HepG2 (cell line): ENCODE results near the gene LOXL4. TPM values are rescaled to one million over a fixed set of nuclear protein-coding genes. Genes with fewer than 3 reads are reported as not detected.

Experiments
- ATAC-seq: fragments of 200-7000 bp; cut with Tn5 transposase; 3 replicates; pipeline ENCODE4 v1.9.1; 2020; ENCODE audit warnings: mild to moderate bottlenecking, moderate library complexity
- BruUV-seq: library from RNA; stranded (reverse); fragments of 400-500 nt; replicated peaks from 2 replicates; lab custom pipeline; 2021; lab: Mats Ljungman, UMichigan
- CTCF ChIA-PET: fragments of 300-600 bp; formaldehyde crosslinking; extraction: SDS; loops from one replicate; lab custom pipeline; 2021; ENCODE audit warnings: low total read pairs, inconsistent platforms, low intra/inter-chr PET ratio; lab: Yijun Ruan, JAX
- POLR2A ChIA-PET: fragments of 350-600 bp; sonication (Branson Sonifier 250); formaldehyde crosslinking; loops from one replicate; lab custom pipeline; 2020; ENCODE audit warnings: antibody characterized with exemption, inconsistent platforms; lab: Yijun Ruan, JAX
- DNase-seq: peaks from one replicate; pipeline ENCODE4 v3.0.0-alpha.2; 2015; ENCODE audit warnings: low spot score
- FAIRE-seq: peaks from 3 replicates; lab custom pipeline; 2011; peaks lifted over from hg19 to GRCh38; lab: Jason Lieb, UNC
- H2AFZ ChIP-seq: one replicate; pipeline ENCODE4 v1.6.1; 2011; ENCODE audit warnings: low read length, inconsistent platforms
- H3K27ac ChIP-seq: fragments of 300-600 bp; 3 replicates; pipeline ENCODE4 v1.8.0; 2011; ENCODE audit warnings: mixed run types, mild to moderate bottlenecking, mixed read lengths, low read length, inconsistent platforms; ENCODE audit not compliant: insufficient read depth; ENCODE audit errors: extremely low read length
- H3K27me3 ChIP-seq, 2 experiments: fragments of 200-600 bp in 1 of 2; 2 replicates in 1 of 2; 3 replicates in 1 of 2; pipeline versions ENCODE4 v1.6.0 to v1.8.0; 2011; ENCODE audit warnings: low read length in 2 of 2, mild to moderate bottlenecking in 2 of 2, moderate library complexity in 2 of 2, inconsistent platforms in 1 of 2; ENCODE audit not compliant: insufficient read depth in 2 of 2, control insufficient read depth in 1 of 2
- H3K36me3 ChIP-seq, 2 experiments: fragments of 200-600 bp in 1 of 2; replicated peaks in 1 of 2; 2 replicates in 1 of 2; 3 replicates in 1 of 2; pipeline versions ENCODE4 v1.5.1 to v1.8.0; 2011; ENCODE audit warnings: low read length in 2 of 2, inconsistent platforms in 1 of 2; ENCODE audit not compliant: insufficient read depth in 2 of 2, control insufficient read depth in 1 of 2
- H3K4me1 ChIP-seq: 2 replicates; pipeline ENCODE4 v1.5.1; 2012; ENCODE audit warnings: low read length, inconsistent platforms; ENCODE audit not compliant: insufficient read depth
- H3K4me2 ChIP-seq: 2 replicates; pipeline ENCODE4 v1.6.0; 2011; ENCODE audit warnings: low read depth, low read length, inconsistent platforms
- H3K4me3 ChIP-seq, 3 experiments: fragments of 200-600 bp in 1 of 3; sonication (generic), shearing (Covaris generic) in 1 of 3; replicated peaks in 1 of 3; 2 replicates each; pipeline ENCODE4 v1.5.1; 2011 to 2016; ENCODE audit warnings: low read length in 3 of 3, inconsistent platforms in 2 of 3, low read depth in 2 of 3, mild to moderate bottlenecking in 2 of 3, control low read depth in 1 of 3, mixed read lengths in 1 of 3; ENCODE audit not compliant: insufficient read depth in 1 of 3
- H3K79me2 ChIP-seq: one replicate; pipeline ENCODE4 v1.6.1; 2011; ENCODE audit warnings: low read length, inconsistent platforms; ENCODE audit not compliant: insufficient read depth
- H3K9ac ChIP-seq: 2 replicates; pipeline ENCODE4 v1.6.0; 2011; ENCODE audit warnings: mild to moderate bottlenecking, low read depth, low read length, inconsistent platforms; ENCODE audit not compliant: insufficient read depth
- H3K9me3 ChIP-seq: 2 replicates; pipeline ENCODE4 v1.5.1; 2012; ENCODE audit warnings: mild to moderate bottlenecking, low read length
- H4K20me1 ChIP-seq: 2 replicates; pipeline ENCODE4 v1.6.0; 2011; ENCODE audit warnings: inconsistent platforms, mild to moderate bottlenecking, low read length, moderate library complexity; ENCODE audit not compliant: insufficient read depth
- ATAD3A ChIP-seq: sonication (generic); formaldehyde crosslinking; IDR thresholded peaks from 2 replicates; pipeline ENCODE4 v1.4.0; 2020; ENCODE audit warnings: missing genetic modification reagents
- CBX5 ChIP-seq: sonication (generic); formaldehyde crosslinking; IDR thresholded peaks from 2 replicates; pipeline ENCODE4 v1.4.0; 2020; ENCODE audit warnings: missing genetic modification reagents, borderline replicate concordance
- PCBP2 ChIP-seq: fragments of 200-400 bp; formaldehyde crosslinking; optimal IDR thresholded peaks from 2 replicates; pipeline ENCODE3; 2018; ENCODE audit warnings: low read length, low read depth; ENCODE audit not compliant: poor library complexity, severe bottlenecking
- SMC3 ChIP-seq: IDR thresholded peaks from 2 replicates; pipeline ENCODE4 v1.6.1; 2011; ENCODE audit warnings: low read length, improper control_type of control experiment
- SOX6 ChIP-seq, 2 experiments: fragments of 450-650 bp in 1 of 2; sonication (generic) in 1 of 2; formaldehyde crosslinking in 1 of 2; IDR thresholded peaks; 2 replicates each; pipeline versions ENCODE4 v1.4.0 to v1.6.1; 2017 to 2020; ENCODE audit warnings: antibody characterized with exemption in 1 of 2, mild to moderate bottlenecking in 1 of 2, missing genetic modification reagents in 1 of 2
- ZNF562 ChIP-seq: sonication (generic); formaldehyde crosslinking; IDR thresholded peaks from 2 replicates; pipeline ENCODE4 v1.8.0; 2022; ENCODE audit warnings: missing genetic modification reagents, borderline replicate concordance
- ZNF781 ChIP-seq: sonication (generic); formaldehyde crosslinking; IDR thresholded peaks from 2 replicates; pipeline ENCODE4 v1.5.1; 2020; ENCODE audit warnings: borderline replicate concordance, mild to moderate bottlenecking, missing genetic modification reagents; ENCODE audit errors: not compliant biosample characterization
- WGBS: methylation state at CpG from one replicate; pipeline ENCODE4 v1.1.6; 2017; ENCODE audit warnings: low lambda C conversion rate; 5-methylcytosine and 5-hydroxymethylcytosine counted together
- in situ Hi-C: cut with HindIII; loops from 2 replicates; pipeline ENCODE4 v1.10.0; 2017; ENCODE audit warnings: low pct_unique_long_range_greater_than_20kb; ENCODE audit not compliant: extremely low pct_ligation_motif_present
- intact Hi-C: fragments of 100-400 bp; cut with micrococcal nuclease; formaldehyde crosslinking; loops from one replicate; pipeline ENCODE4 v1.10.0; 2022; ENCODE audit not compliant: unreplicated experiment
- polyA plus RNA-seq, 8 experiments: library from polyadenylated mRNA; depleted of rRNA in 3 of 8; stranded (reverse) in 7 of 8; unstranded in 1 of 8; fragments of >200 nt; fragmentation: Illumina TruSeq in 4 of 8; extraction: Trizol in 4 of 8; gene quantifications; 2 replicates each; pipeline versions ENCODE4 v1.2.1 to v1.2.3, GENCODE V29; 2011 to 2016; ENCODE audit warnings: low read depth in 4 of 8, missing spikeins in 1 of 8, mixed read lengths in 1 of 8; ENCODE audit not compliant: insufficient read depth in 1 of 8
- total RNA-seq, 5 experiments: library from RNA; depleted of rRNA; stranded (reverse); fragments of >200 nt; fragmentation: Illumina TruSeq; extraction: Trizol; gene quantifications; 2 replicates each; pipeline ENCODE4 v1.2.3, GENCODE V29; 2016; ENCODE audit warnings: low read depth in 1 of 5
- TF ChIP-seq, protein P1 (sequence below): sonication (generic); formaldehyde crosslinking; IDR thresholded peaks from 2 replicates; pipeline ENCODE4 v1.4.0; 2020; ENCODE audit warnings: mild to moderate bottlenecking, missing genetic modification reagents, borderline replicate concordance
- TF ChIP-seq, protein P2 (sequence below): sonication (generic); formaldehyde crosslinking; IDR thresholded peaks from 2 replicates; pipeline ENCODE4 v1.9.0; 2021; ENCODE audit warnings: missing genetic modification reagents, borderline replicate concordance
- TF ChIP-seq, protein P3 (sequence below): IDR thresholded peaks from 2 replicates; pipeline ENCODE4 v1.6.1; 2016; ENCODE audit warnings: low read depth, missing genetic modification reagents, missing compliant biosample characterization

Gene LOXL4
- total and polyA plus RNA-seq, 2 of the 13 experiments (the other 11 are each of a cell fraction or from before 2014, with no cell fraction given): 8.8 to 21.1 TPM

DNA sequence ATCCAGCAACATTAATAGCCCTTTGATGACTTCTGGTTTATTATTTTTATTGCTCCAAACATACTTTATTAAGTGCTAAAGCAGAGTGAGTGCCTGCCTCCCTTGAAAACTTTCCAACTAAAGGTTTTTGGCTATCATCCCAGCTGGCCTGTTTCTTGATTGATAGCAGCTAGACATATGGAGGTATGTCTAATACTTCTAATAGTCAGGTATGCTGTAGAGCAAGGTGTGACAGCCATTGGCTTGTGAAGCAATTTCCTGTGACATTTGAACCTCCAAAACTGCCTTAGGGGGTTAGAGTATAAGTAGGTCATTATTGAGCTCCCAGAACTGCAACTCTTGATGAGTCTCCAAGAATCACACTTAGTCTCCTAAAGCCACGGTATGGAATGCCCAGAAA, 55.8 kb downstream of the LOXL4 start:
- 100% methylated on average over 1 of the region's 1 CpG for WGBS
- no peak overlapping the region for H3K9ac ChIP-seq
- intact Hi-C loops: no loop called here
- H3K4me1 ChIP-seq: no peaks in the 10 kb centered on the region
- no peaks in the 10 kb centered on the region for H3K27me3 ChIP-seq
- H3K27ac ChIP-seq: no peak overlapping the region
- BruUV-seq: no TSS peak
- ChIA-PET CTCF (no interaction called here), POLR2A (no interaction called here)
- FAIRE-seq: no peak
- in situ Hi-C loops: no loop called here
- DNase-seq: no peak
- H3K36me3 ChIP-seq: peaks cover 3 to 5% of the 10 kb centered on the region in 2 experiments; a peak in 3 of 5 replicates
- TF ChIP-seq CBX5 (CRISPR knock-in tag) (no peak), PCBP2 (no peak), ZNF562 (no peak), ZNF781 (CRISPR knock-in tag) (no peak), ATAD3A (CRISPR knock-in tag) (no peak), SMC3 (no peak)
- H2AFZ ChIP-seq: no peak overlapping the region
- H3K9me3 ChIP-seq: no peaks in the 10 kb centered on the region
- no peak overlapping the region for H3K4me3 ChIP-seq
- no peak for ATAC-seq
- no peaks in the 10 kb centered on the region for H3K79me2 ChIP-seq
- no peaks in the 10 kb centered on the region for H4K20me1 ChIP-seq
- no peak overlapping the region for H3K4me2 ChIP-seq

DNA sequence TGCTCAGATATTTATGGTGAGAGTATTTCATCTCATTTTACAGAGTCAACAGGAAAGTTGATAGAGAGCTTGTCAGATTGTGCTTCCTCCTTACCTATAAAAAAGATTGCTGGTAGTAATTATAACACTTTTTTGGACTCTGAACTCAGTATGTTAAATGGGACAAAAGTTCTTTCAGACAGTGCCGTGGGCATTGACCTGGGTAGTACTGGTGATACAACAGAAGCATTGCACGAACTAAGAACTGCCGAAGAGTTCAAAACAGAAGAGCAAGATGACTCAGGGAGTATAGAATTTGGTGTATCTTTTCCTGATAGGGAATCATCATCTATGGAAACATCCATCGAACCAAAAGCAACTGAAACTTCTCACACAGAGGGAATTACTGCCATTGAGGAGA, 58.6 kb downstream of the LOXL4 start:
- Histone ChIP-seq H3K36me3 (peaks cover 3 to 5% of the 10 kb centered on the region in 2 experiments; a peak in 3 of 5 replicates), H3K9ac (no peak overlapping the region), H3K27me3 (no peaks in the 10 kb centered on the region), H3K9me3 (no peaks in the 10 kb centered on the region), H3K4me2 (no peak overlapping the region), H4K20me1 (no peaks in the 10 kb centered on the region), H2AFZ (no peak overlapping the region), H3K4me1 (no peaks in the 10 kb centered on the region), H3K79me2 (no peaks in the 10 kb centered on the region), H3K4me3 (no peak overlapping the region), H3K27ac (no peak overlapping the region)
- POLR2A ChIA-PET: no interaction called here
- intact Hi-C loops: no loop called here
- DNase-seq (no peak), ATAC-seq (no peak), FAIRE-seq (no peak)
- in situ Hi-C loops: no loop called here
- BruUV-seq: no TSS peak
- CTCF ChIA-PET: no interaction called here
- WGBS: 97% methylated on average over 4 of the region's 4 CpGs
- TF ChIP-seq, protein P1, sequence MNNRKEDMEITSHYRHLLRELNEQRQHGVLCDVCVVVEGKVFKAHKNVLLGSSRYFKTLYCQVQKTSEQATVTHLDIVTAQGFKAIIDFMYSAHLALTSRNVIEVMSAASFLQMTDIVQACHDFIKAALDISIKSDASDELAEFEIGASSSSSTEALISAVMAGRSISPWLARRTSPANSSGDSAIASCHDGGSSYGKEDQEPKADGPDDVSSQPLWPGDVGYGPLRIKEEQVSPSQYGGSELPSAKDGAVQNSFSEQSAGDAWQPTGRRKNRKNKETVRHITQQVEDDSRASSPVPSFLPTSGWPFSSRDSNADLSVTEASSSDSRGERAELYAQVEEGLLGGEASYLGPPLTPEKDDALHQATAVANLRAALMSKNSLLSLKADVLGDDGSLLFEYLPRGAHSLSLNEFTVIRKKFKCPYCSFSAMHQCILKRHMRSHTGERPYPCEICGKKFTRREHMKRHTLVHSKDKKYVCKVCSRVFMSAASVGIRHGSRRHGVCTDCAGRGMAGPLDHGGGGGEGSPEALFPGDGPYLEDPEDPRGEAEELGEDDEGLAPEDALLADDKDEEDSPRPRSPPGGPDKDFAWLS (CRISPR knock-in tag): no peak
- TF ChIP-seq, protein P2, sequence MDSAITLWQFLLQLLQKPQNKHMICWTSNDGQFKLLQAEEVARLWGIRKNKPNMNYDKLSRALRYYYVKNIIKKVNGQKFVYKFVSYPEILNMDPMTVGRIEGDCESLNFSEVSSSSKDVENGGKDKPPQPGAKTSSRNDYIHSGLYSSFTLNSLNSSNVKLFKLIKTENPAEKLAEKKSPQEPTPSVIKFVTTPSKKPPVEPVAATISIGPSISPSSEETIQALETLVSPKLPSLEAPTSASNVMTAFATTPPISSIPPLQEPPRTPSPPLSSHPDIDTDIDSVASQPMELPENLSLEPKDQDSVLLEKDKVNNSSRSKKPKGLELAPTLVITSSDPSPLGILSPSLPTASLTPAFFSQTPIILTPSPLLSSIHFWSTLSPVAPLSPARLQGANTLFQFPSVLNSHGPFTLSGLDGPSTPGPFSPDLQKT: no peak
- TF ChIP-seq, protein P3, sequence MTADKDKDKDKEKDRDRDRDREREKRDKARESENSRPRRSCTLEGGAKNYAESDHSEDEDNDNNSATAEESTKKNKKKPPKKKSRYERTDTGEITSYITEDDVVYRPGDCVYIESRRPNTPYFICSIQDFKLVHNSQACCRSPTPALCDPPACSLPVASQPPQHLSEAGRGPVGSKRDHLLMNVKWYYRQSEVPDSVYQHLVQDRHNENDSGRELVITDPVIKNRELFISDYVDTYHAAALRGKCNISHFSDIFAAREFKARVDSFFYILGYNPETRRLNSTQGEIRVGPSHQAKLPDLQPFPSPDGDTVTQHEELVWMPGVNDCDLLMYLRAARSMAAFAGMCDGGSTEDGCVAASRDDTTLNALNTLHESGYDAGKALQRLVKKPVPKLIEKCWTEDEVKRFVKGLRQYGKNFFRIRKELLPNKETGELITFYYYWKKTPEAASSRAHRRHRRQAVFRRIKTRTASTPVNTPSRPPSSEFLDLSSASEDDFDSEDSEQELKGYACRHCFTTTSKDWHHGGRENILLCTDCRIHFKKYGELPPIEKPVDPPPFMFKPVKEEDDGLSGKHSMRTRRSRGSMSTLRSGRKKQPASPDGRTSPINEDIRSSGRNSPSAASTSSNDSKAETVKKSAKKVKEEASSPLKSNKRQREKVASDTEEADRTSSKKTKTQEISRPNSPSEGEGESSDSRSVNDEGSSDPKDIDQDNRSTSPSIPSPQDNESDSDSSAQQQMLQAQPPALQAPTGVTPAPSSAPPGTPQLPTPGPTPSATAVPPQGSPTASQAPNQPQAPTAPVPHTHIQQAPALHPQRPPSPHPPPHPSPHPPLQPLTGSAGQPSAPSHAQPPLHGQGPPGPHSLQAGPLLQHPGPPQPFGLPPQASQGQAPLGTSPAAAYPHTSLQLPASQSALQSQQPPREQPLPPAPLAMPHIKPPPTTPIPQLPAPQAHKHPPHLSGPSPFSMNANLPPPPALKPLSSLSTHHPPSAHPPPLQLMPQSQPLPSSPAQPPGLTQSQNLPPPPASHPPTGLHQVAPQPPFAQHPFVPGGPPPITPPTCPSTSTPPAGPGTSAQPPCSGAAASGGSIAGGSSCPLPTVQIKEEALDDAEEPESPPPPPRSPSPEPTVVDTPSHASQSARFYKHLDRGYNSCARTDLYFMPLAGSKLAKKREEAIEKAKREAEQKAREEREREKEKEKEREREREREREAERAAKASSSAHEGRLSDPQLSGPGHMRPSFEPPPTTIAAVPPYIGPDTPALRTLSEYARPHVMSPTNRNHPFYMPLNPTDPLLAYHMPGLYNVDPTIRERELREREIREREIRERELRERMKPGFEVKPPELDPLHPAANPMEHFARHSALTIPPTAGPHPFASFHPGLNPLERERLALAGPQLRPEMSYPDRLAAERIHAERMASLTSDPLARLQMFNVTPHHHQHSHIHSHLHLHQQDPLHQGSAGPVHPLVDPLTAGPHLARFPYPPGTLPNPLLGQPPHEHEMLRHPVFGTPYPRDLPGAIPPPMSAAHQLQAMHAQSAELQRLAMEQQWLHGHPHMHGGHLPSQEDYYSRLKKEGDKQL (CRISPR knock-in tag): no peak
- no peak for TF ChIP-seq SOX6 (IDR thresholded peaks at IDR 0.05)
- no peak for TF ChIP-seq SOX6 (CRISPR knock-in tag; IDR thresholded peaks at IDR 0.05)
